Right lobe of liver (tissue), 6 donors: ENCODE measurements around the gene ALPK3. TPM values are rescaled to one million over a fixed set of nuclear protein-coding genes. Genes with fewer than 3 reads are reported as not detected.
A peak's percentile ranks its signal among the peaks of the same experiment; 100 is the strongest.

ENCODE experiments used
- ATAC-seq, 4 donors: fragments of 200-7000 bp; cut with Tn5 transposase; one replicate each; pipeline ENCODE4 v1.9.1; 2020; ENCODE audit warnings: mild to moderate bottlenecking in 4 of 4, moderate library complexity in 4 of 4
- DNase-seq, 3 donors: peaks; one replicate each; pipeline ENCODE4 v3.0.0-alpha.2; 2020
- H3K27ac ChIP-seq, 3 donors: fragments of 200-600 bp; one replicate each; pipeline ENCODE4 v1.8.0; 2022
- H3K27me3 ChIP-seq, 2 donors: fragments of 200-600 bp; one replicate each; pipeline ENCODE4 v1.8.0; 2022
- H3K36me3 ChIP-seq, 4 donors: fragments of 200-600 bp; sonication (generic) in 1 of 4; one replicate each; pipeline versions ENCODE4 v1.5.1 to v1.8.0; 2017 to 2022; ENCODE audit warnings: control low read depth in 1 of 4
- H3K4me1 ChIP-seq, 4 donors: fragments of 200-600 bp; sonication (generic) in 1 of 4; one replicate each; pipeline versions ENCODE4 v1.5.1 to v1.8.0; 2017 to 2022; ENCODE audit warnings: control low read depth in 1 of 4
- H3K4me3 ChIP-seq, 3 donors: fragments of 200-600 bp; one replicate each; pipeline ENCODE4 v1.8.0; 2022
- H3K9me3 ChIP-seq, 4 donors: fragments of 200-600 bp; sonication (generic) in 1 of 4; one replicate each; pipeline versions ENCODE4 v1.5.1 to v1.8.0; 2017 to 2022; ENCODE audit warnings: control low read depth in 1 of 4
- CTCF ChIP-seq, 4 donors: fragments of 200-600 bp in 3 of 4; fragments of 450-650 bp in 1 of 4; IDR thresholded peaks; one replicate each; pipeline versions ENCODE4 v1.5.1 to v1.8.0; 2016 to 2022; ENCODE audit warnings: antibody characterized with exemption in 4 of 4, mild to moderate bottlenecking in 2 of 4
- POLR2A ChIP-seq: fragments of 450-650 bp; IDR thresholded peaks from one replicate; pipeline ENCODE4 v1.6.1; 2017; ENCODE audit warnings: antibody characterized with exemption, mild to moderate bottlenecking
- WGBS: methylation state at CpG from one replicate; pipeline ENCODE4 v1.1.6; 2018; ENCODE audit warnings: low coverage, low lambda C conversion rate; ENCODE audit not compliant: insufficient coverage; ENCODE audit errors: missing lambda C conversion rate; 5-methylcytosine and 5-hydroxymethylcytosine counted together
- intact Hi-C, 2 donors: fragments of 100-400 bp; cut with DNase I; formaldehyde crosslinking; loops; one replicate each; pipeline versions ENCODE4 v1.11.2 to v1.14.1; 2022
- total RNA-seq, 6 experiments: library from RNA; depleted of rRNA in 2 of 6; stranded (reverse); fragments of >200 nt in 2 of 6; fragmentation: NEBNext Ultra II Directional in 3 of 6; extraction: Animal tissue kit (Norgen Biotek cat#: 25700) in 3 of 6; gene quantifications; one replicate each; pipeline versions ENCODE4 v1.1.0 to v1.2.4, GENCODE V29; 2016 to 2023
- donor health status: DM: no; HTN: yes; CAD: no.
- donor health status: DM: no; HTN: no; CAD: no.
- donor health status: DM: no; HTN: no; CAD: no.
- donor health status: DM: no; HTN: yes; CAD: no.
- donor health status: DM: no; HTN: yes; CAD: no.

ALPK3 gene
- total RNA-seq, 6 experiments from 2014 or later, result 1.3 to 12.5 (median 5.5) TPM

- peaks cover 0 to 7% (median 2%) of the 10 kb centered on the region in 4 donors for H3K4me1 ChIP-seq
- no peak overlapping the region for H3K4me3 ChIP-seq
- DNase-seq (no peak), ATAC-seq (no peak)
- TF ChIP-seq CTCF (IDR thresholded peaks at IDR 0.05) (no peak), POLR2A (no peak)
- intact Hi-C loops, result no loop called here
- no peaks in the 10 kb centered on the region for H3K27me3 ChIP-seq
- WGBS, result 100% methylated on average over 4 of the region's 4 CpGs
- no peak overlapping the region for H3K27ac ChIP-seq
- peaks cover 0 to 67% (median 12%) of the 10 kb centered on the region in 4 donors for H3K36me3 ChIP-seq
- no peaks in the 10 kb centered on the region for H3K9me3 ChIP-seq
These were observed 23.0 kb upstream of the ALPK3 start for GRCh38 chr15:84794162-84794547.

- H3K4me3 ChIP-seq, result no peak overlapping the region
- intact Hi-C loops, result no loop called here
- no peak for ATAC-seq
- H3K4me1 ChIP-seq, result peaks cover 0 to 18% (median 7%) of the 10 kb centered on the region in 4 donors
- WGBS, result 94% methylated on average over 3 of the region's 3 CpGs
- H3K36me3 ChIP-seq, result peaks cover 0 to 76% (median 17%) of the 10 kb centered on the region in 4 donors
- TF ChIP-seq POLR2A, result no peak
- no peak for TF ChIP-seq CTCF (IDR thresholded peaks at IDR 0.05)
- DNase-seq, result no peak
- no peaks in the 10 kb centered on the region for H3K9me3 ChIP-seq
- no peaks in the 10 kb centered on the region for H3K27me3 ChIP-seq
- H3K27ac ChIP-seq, result no peak overlapping the region
These were observed 22.0 kb upstream of the ALPK3 start for GRCh38 chr15:84795186-84795585.

- TF ChIP-seq POLR2A, result no peak
- no peak for ATAC-seq
- Histone ChIP-seq H3K4me3 (no peak overlapping the region), H3K27ac (no peak overlapping the region), H3K9me3 (no peaks in the 10 kb centered on the region), H3K27me3 (no peaks in the 10 kb centered on the region), H3K36me3 (peaks cover 0 to 75% (median 21%) of the 10 kb centered on the region in 4 donors), H3K4me1 (peaks cover 0 to 32% (median 14%) of the 10 kb centered on the region in 4 donors)
- no peak for DNase-seq
- intact Hi-C loops, result no loop called here
- 88% methylated on average over 4 of the region's 4 CpGs for WGBS
These were observed 19.9 kb upstream of the ALPK3 start for GRCh38 chr15:84797212-84797611.

GRCh38 chr15:84797801-84798200, 19.4 kb upstream of the ALPK3 start:
- Histone ChIP-seq H3K9me3 (no peaks in the 10 kb centered on the region), H3K27me3 (no peaks in the 10 kb centered on the region), H3K36me3 (peaks cover 0 to 72% (median 24%) of the 10 kb centered on the region in 4 donors), H3K4me1 (peaks cover 0 to 32% (median 14%) of the 10 kb centered on the region in 4 donors), H3K27ac (no peak overlapping the region), H3K4me3 (no peak overlapping the region)
- TF ChIP-seq POLR2A, result no peak
- TF ChIP-seq CTCF (IDR thresholded peaks at IDR 0.05), result no peak
- no peak for ATAC-seq
- no CpG with 5 or more reads among the region's 3 CpGs for WGBS
- intact Hi-C loops, result no loop called here
- DNase-seq, result no peak

GRCh38 chr15:84798436-84798946, 18.7 kb upstream of the ALPK3 start:
- intact Hi-C loops, result no loop called here
- Histone ChIP-seq H3K36me3 (peaks cover 0 to 68% (median 24%) of the 10 kb centered on the region in 4 donors), H3K27ac (peak overlapping the region; percentile 85 to 99 (median 97)), H3K4me3 (no peak overlapping the region), H3K27me3 (no peaks in the 10 kb centered on the region), H3K4me1 (peaks cover 0 to 32% (median 14%) of the 10 kb centered on the region in 4 donors), H3K9me3 (no peaks in the 10 kb centered on the region)
- DNase-seq (no peak), ATAC-seq (no peak)
- no peak for TF ChIP-seq POLR2A
- 89% methylated on average over 10 of the region's 21 CpGs for WGBS
